ENCODE measurements around the gene TBC1D22A.

DNA sequence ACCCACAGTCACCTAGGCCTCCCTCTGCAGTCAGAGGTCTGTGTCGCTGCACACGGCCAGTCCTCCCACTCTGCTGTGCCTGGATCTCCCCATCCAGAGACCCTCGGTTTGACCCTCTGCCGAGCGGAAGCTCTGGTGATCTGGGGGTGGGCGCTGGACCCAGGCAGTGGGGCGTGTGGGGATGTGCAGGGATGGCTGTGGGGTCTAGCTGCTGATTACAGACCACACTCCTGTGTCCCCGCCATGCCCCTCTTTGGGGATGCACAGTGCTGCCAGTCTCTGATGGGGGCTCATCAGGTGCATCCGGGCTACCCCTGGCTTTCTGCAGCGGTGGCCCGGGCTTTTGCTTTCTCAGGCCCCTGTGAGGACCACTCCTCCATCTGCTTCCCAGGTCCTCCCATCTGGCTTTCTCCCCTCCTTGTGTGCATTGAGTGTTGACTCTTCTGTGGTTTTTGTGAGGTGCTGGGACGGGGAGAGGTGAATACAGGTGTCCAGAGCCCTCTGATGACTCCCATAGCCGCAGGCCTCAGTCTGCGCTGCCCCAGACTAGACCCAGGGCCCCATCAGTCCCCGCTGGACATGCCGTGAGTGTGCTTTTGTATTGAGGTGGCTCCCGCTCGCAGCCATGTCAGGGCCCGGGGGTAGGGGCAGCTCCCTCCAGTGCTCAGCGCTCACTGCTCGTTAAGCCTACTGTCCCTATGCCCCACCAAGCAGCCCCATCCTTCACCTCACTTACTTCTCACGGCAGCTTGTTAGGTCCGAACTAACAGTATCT, 251.6 kb downstream of the TBC1D22A start:
- no peak for TF ChIP-seq CBFB (CRISPR knock-in tag; IDR thresholded peaks at IDR 0.05)
- TF ChIP-seq ZNF174 (CRISPR knock-in tag; IDR thresholded peaks at IDR 0.05): no peak

All from K562 (cell line).